Thymus (tissue), 11 donors: ENCODE measurements around the gene ZER1. TPM values are rescaled to one million over a fixed set of nuclear protein-coding genes. Genes with fewer than 3 reads are reported as not detected.
A peak's percentile ranks its signal among the peaks of the same experiment; 100 is the strongest.
"Not testable (repeated sequence)": the region's sequence is repeated elsewhere in the genome, so short reads cannot be mapped to it uniquely, and the experiment has no call there.

Source experiments
- DNase-seq, 9 donors: peaks; one replicate each; pipeline ENCODE4 v3.0.0-alpha.2; 2013; ENCODE audit warnings: low spot score in 9 of 9, low read depth in 6 of 9, missing footprints in 1 of 9
- H3K27ac ChIP-seq, 2 donors: one replicate each; pipeline ENCODE4 v1.5.1; 2013; ENCODE audit warnings: control low read depth in 1 of 2, low read depth in 1 of 2, low read length in 1 of 2, mild to moderate bottlenecking in 1 of 2, moderate library complexity in 1 of 2
- H3K27me3 ChIP-seq, 2 donors: one replicate each; pipeline ENCODE4 v1.5.1; 2013; ENCODE audit warnings: low read length in 1 of 2; ENCODE audit not compliant: control insufficient read depth in 2 of 2, insufficient read depth in 1 of 2
- H3K36me3 ChIP-seq, 2 donors: one replicate each; pipeline ENCODE4 v1.5.1; 2013; ENCODE audit warnings: low read length in 1 of 2, mild to moderate bottlenecking in 1 of 2, moderate library complexity in 1 of 2; ENCODE audit not compliant: control insufficient read depth in 2 of 2, insufficient read depth in 2 of 2
- H3K4me1 ChIP-seq, 2 donors: one replicate each; pipeline ENCODE4 v1.5.1; 2013; ENCODE audit warnings: low read length in 2 of 2; ENCODE audit not compliant: control insufficient read depth in 2 of 2, insufficient read depth in 2 of 2
- H3K4me3 ChIP-seq, 2 donors: one replicate each; pipeline ENCODE4 v1.5.1; 2013; ENCODE audit warnings: low read length in 2 of 2, control low read depth in 1 of 2, mild to moderate bottlenecking in 1 of 2
- H3K9me3 ChIP-seq, 2 donors: one replicate each; pipeline ENCODE4 v1.5.1; 2013; ENCODE audit warnings: low read length in 1 of 2, mild to moderate bottlenecking in 1 of 2; ENCODE audit not compliant: control insufficient read depth in 2 of 2, insufficient read depth in 1 of 2
- WGBS: extraction: QIAGEN DNeasy Blood & Tissue Kit; methylation state at CpG from one replicate; pipeline ENCODE4 v1.1.7; 2013; 5-methylcytosine and 5-hydroxymethylcytosine counted together
- polyA plus RNA-seq: library from polyadenylated mRNA; stranded (reverse); fragments of 200-250 nt; gene quantifications from one replicate; pipeline ENCODE4 v1.2.3, GENCODE V29; 2013
- total RNA-seq: library from RNA; stranded (reverse); fragments of 120-200 nt; gene quantifications from one replicate; pipeline ENCODE4 v1.2.4, GENCODE V29; 2013
- donor health status: healthy.

The ZER1 gene
- total and polyA plus RNA-seq, 2 donors: 11.3 to 23.0 TPM

DNA sequence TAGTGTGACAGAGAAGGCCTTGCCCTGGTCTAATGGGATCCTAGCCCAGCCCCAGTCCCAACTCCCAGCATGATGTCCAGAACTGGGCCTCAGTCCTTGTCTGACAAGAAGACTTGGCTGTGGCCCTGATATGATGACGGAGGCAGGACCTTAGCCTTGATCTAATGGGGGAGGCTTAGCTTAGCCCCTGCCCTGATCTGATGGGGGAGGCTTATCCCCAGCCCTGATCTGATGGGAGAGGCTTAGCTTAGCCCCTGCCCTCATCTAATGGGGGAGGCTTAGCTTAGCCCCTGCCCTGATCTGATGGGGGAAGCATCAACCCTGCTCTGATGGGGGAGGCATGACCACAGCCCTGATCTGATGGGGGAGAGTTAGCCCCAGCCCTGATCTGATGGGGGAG is 65.7 kb downstream of the ZER1 start:
- 100% methylated on average over 1 of the region's 1 CpG for WGBS
- H3K4me1 ChIP-seq: peaks cover 3 to 12% of the 10 kb centered on the region in 2 donors
- no peak overlapping the region for H3K4me3 ChIP-seq
- peaks cover 0 to 4% of the 10 kb centered on the region in 2 donors for H3K9me3 ChIP-seq
- no peak for DNase-seq
- H3K27ac ChIP-seq: no peak overlapping the region
- H3K27me3 ChIP-seq: peaks cover 0 to 3% of the 10 kb centered on the region in 2 donors
- peaks cover 0 to 8% of the 10 kb centered on the region in 2 donors for H3K36me3 ChIP-seq

DNA sequence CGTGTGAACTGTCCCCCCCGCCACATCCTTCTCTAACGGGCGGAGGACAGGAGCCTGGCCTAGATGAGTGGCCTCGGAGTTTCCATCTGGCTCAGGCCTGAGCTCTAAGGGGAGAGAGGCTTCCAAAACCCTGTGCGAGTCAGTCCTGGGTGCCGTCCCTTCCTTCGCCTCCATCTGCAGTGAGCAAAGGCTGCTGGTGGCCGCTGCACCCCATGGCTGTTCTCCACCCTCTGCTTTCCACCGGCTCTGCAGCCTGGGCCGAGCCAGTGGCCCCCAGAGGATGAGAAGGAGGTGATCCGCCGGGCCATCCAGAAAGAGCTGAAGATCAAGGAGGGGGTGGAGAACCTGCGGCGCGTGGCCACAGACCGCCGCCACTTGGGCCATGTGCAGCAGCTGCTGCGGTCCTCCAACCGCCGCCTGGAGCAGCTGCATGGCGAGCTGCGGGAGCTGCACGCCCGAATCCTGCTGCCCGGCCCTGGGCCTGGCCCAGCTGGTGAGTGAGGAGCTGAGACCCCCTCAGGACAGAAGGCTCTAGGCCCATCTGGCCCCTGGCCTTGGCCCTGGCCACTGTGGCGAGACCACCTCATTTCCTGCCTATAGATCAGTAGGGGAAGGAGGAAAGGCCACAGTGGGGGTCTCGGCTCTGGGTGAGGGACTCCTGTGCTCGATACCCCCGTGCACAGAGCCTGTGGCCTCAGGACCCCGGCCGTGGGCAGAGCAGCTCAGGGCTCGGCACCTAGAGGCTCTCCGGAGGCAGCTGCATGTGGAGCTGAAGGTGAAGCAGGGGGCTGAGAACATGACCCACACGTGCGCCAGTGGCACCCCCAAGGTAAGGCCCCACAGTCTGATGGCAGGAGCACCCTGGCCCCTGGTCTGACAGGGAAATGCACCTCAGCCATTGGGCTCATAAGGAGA is 66.4 kb downstream of the ZER1 start:
- WGBS: 97% methylated on average over 36 of the region's 36 CpGs
- no peak overlapping the region for H3K4me3 ChIP-seq
- H3K27ac ChIP-seq: no peak overlapping the region
- H3K27me3 ChIP-seq: peaks cover 0 to 3% of the 10 kb centered on the region in 2 donors
- no peak for DNase-seq
- H3K9me3 ChIP-seq: peaks cover 0 to 4% of the 10 kb centered on the region in 2 donors
- H3K36me3 ChIP-seq: peaks cover 0 to 8% of the 10 kb centered on the region in 2 donors
- peaks cover 3 to 12% of the 10 kb centered on the region in 2 donors for H3K4me1 ChIP-seq

DNA sequence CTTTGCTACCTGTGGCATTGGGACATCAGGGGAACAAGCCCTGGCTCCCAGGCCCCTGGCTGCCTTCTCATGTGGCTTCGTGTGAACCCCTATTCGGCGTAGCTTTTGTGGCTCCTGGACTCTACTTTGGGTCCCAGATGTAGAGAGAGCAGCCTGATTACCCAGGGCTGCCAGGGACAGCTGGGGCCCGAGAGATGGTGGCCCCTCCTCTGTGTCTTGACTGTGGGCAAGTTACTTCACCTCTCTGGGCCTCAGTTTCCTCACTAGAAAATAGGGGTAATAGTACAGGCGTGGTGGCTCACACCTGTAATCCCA is 67.4 kb downstream of the ZER1 start:
- Histone ChIP-seq H3K27me3 (peaks cover 0 to 3% of the 10 kb centered on the region in 2 donors), H3K4me1 (peaks cover 3 to 12% of the 10 kb centered on the region in 2 donors), H3K27ac (no peak overlapping the region), H3K36me3 (peaks cover 0 to 8% of the 10 kb centered on the region in 2 donors), H3K9me3 (peaks cover 0 to 4% of the 10 kb centered on the region in 2 donors), H3K4me3 (no peak overlapping the region)
- 96% methylated on average over 5 of the region's 5 CpGs for WGBS
- no peak for DNase-seq

DNA sequence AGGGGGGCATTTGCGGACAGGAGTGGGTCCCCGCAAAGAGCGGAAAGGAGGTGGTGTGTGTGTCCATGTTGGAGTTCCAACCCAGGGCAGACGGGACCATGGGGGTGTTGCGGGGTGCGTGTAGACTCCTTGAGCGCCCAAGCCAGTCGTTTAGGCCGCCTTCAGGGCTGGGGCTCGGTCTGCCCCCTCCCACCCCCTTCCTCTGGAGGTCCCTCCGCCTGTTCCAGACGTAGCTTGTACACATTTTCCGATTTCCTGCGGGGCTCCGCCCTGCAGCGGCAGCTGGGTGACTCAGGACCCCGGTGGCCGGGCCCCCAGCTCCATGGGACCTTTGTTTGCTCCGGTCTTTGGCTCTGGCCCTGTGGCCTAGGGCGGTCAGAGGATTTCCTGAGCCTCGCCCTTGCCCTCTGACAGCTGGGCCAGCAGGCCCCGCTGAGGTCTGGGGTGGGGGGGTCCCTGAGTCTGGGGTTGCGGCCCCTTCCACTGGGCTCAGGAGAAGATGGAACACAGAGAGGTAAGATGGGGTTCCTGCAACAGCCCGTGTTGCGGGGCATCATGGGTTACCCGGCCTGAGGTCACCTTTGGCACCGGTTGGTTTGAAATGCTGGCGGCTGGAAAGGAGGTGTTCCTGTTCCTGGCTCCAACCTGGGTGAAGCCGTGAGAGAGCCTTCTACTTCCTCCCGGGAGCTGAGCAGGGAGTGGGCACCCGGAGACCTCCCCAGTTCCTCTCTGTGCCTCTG is 67.9 kb downstream of the ZER1 start:
- Histone ChIP-seq H3K27me3 (peaks cover 0 to 3% of the 10 kb centered on the region in 2 donors), H3K27ac (no peak overlapping the region), H3K4me3 (peak overlapping the region; percentile 57 to 88), H3K4me1 (peaks cover 3 to 12% of the 10 kb centered on the region in 2 donors), H3K36me3 (peaks cover 0 to 8% of the 10 kb centered on the region in 2 donors), H3K9me3 (peaks cover 0 to 4% of the 10 kb centered on the region in 2 donors)
- 91% methylated on average over 31 of the region's 31 CpGs for WGBS
- DNase-seq: no peak

DNA sequence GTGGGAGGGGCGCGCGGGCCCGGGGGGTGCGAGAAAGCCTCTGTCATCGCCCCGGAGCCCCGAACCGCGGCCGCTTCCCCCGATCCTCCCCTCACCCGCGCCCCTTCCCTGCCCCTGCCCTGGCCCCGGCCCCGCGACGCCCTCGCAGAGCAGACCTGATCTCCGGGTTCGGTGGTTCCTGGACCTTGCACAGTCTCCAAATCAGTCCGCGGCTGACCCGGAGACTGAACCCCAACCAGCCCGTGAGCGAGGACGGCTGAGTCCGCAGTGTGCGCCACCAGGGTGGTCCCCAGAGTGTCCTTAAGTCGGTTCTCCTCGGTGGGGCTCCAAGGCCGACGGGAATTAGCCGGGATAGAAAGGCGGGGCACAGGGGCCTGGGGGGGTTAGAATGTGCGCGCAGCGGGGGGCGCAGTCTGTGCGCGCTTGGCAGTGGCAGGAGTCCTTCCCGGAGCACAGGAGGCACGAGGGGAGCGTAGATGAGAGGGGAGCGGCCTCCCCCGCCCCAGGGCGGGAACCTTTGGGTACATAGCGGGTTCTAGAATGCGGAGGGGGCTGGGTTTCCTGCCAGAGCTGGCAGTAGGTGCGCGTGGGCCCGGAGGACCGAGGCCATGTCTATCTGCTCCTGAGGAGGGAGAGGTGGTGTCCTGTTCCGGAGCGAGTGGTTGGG is 68.6 kb downstream of the ZER1 start:
- peak overlapping the region in 1 of 2 donors; percentile 52 for H3K27ac ChIP-seq
- H3K27me3 ChIP-seq: peaks cover 0 to 3% of the 10 kb centered on the region in 2 donors
- peak in 3 of 9 donors; percentile 46 to 63 (median 50) for DNase-seq
- WGBS: 7% methylated on average over 55 of the region's 55 CpGs
- H3K9me3 ChIP-seq: peaks cover 0 to 4% of the 10 kb centered on the region in 2 donors
- peak overlapping the region; percentile 57 to 88 for H3K4me3 ChIP-seq
- peaks cover 0 to 8% of the 10 kb centered on the region in 2 donors for H3K36me3 ChIP-seq
- peaks cover 3 to 12% of the 10 kb centered on the region in 2 donors for H3K4me1 ChIP-seq

DNA sequence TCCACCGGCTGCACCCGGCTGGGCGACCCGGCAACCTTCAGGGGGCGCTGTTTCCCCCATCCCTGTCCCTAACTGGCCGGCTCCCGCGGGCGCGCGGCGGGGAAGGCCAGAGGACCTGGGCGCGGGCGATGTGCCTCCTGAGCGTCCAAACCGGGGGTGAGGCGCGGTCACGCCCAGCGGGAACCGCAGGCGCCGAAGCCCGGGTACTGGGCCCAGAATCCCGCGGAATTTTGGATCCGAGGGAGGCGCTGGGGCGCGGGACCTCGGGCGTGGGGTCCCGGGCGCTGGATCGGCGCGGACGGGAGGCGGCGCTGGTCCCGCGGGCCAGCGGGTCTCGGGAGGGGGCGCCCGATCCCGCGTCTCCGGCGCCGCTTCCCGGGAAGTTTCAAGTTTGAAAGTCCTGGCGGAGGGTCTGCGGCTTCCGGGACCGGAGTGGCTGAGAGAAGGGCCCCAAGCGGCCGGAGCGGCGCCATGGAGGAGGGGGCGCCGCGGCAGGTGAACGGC is 69.2 kb downstream of the ZER1 start, which contains the start of gene PKN3:
TSS of gene PKN3 (plus strand) at position 59 of the 504 bp plus-strand sequence. CDS start at position 472, 413 bp downstream.
- under 1% methylated on average over 65 of the region's 65 CpGs for WGBS

DNA sequence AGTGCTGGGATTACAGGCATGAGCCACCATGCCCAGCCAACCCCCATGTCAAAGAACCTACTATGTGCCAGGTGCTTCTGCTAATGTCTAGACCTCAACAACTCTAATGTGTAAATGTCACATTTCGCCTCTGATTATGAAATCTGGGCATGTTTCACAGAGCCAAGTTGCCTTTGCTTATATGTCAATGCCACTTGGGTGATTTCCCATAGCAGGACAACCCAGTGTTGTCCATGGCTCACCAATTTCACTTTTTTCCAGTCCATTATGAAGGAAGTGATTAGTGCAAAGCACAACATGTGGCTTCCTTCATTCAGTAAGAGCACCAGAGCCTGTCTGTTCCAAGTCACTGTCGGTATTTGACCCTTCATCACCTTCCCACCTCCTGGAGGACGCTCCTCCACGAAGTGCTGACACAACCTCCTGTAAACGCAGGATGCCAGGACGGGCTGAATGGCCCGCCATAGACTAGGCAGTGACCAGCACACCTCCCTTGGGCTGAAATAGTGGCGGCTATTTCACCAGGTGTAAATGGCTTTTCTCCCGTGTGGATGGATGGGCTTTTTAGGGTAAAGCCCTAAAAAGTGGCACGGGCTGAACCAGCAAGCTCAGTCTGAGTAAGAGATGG is 70.4 kb downstream of the ZER1 start:
- H3K9me3 ChIP-seq: peaks cover 0 to 4% of the 10 kb centered on the region in 2 donors
- DNase-seq: no peak
- H3K27me3 ChIP-seq: peaks cover 0 to 3% of the 10 kb centered on the region in 2 donors
- H3K27ac ChIP-seq: no peak overlapping the region
- H3K4me3 ChIP-seq: no peak overlapping the region
- H3K4me1 ChIP-seq: peaks cover 3 to 12% of the 10 kb centered on the region in 2 donors
- peaks cover 11% of the 10 kb centered on the region in 2 donors for H3K36me3 ChIP-seq
- 96% methylated on average over 10 of the region's 10 CpGs for WGBS

More for the DNA sequence above, 69.2 kb downstream of the ZER1 start, which contains the start of gene PKN3:
- Histone ChIP-seq H3K4me3 (peak within 1 kb of the TSS; percentile 57 to 88), H3K9me3 (peaks cover 0 to 4% of the 10 kb centered on the region in 2 donors), H3K4me1 (peaks cover 3 to 12% of the 10 kb centered on the region in 2 donors), H3K27me3 (peaks cover 0 to 3% of the 10 kb centered on the region in 2 donors), H3K27ac (peak within 1 kb of the TSS in 1 of 2 donors; percentile 59), H3K36me3 (peaks cover 0 to 8% of the 10 kb centered on the region in 2 donors)
- DNase-seq: peak in 6 of 9 donors; percentile 71 to 90 (median 85)

DNA sequence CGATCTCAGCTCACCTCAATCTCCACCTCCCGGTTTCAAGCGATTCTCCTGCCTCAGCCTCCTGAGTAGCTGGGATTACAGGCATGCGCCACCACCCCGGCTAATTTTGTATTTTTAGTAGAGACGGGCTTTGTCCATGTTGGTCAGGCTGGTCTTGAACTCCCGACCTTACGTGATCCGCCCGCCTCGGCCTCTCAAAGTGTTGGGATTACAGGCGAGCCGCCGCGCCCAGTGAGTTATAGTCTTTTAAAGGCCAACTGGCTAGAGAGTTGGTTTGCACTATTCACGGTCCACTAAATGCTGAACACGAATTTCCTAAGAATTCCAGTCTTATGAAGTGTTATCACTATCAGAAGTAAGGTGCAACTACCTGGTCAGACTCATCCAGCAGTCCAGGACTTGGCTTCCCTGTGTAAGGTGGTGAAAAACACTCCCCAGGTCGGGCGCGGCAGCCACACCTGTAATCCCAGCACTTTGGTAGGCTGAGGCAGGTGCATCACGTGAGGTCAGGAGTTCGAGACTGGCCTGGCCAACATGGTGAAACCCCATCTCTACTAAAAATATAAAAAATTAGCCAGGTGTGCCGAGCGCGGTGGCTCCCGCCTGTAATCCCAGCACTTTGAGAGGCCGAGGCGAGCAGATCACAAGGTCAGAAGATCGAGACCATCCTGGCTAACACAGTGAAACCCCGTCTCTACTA is 72.5 kb downstream of the ZER1 start:
- not testable (repeated sequence) for DNase-seq, H3K4me3 ChIP-seq, H3K9me3 ChIP-seq, H3K27ac ChIP-seq, H3K27me3 ChIP-seq
- Histone ChIP-seq H3K36me3 (peaks cover 16 to 26% of the 10 kb centered on the region in 2 donors), H3K4me1 (peaks cover 3 to 12% of the 10 kb centered on the region in 2 donors)
- 97% methylated on average over 30 of the region's 30 CpGs for WGBS
